Measurements from ENCODE around the gene PPWD1. TPM values are rescaled to one million over a fixed set of nuclear protein-coding genes. Genes with fewer than 3 reads are reported as not detected.

The PPWD1 gene
- total and polyA plus RNA-seq, 2 of the 13 experiments (the other 11 are each of a cell fraction or from before 2014, with no cell fraction given) = 7.4 to 44.3 TPM

DNA sequence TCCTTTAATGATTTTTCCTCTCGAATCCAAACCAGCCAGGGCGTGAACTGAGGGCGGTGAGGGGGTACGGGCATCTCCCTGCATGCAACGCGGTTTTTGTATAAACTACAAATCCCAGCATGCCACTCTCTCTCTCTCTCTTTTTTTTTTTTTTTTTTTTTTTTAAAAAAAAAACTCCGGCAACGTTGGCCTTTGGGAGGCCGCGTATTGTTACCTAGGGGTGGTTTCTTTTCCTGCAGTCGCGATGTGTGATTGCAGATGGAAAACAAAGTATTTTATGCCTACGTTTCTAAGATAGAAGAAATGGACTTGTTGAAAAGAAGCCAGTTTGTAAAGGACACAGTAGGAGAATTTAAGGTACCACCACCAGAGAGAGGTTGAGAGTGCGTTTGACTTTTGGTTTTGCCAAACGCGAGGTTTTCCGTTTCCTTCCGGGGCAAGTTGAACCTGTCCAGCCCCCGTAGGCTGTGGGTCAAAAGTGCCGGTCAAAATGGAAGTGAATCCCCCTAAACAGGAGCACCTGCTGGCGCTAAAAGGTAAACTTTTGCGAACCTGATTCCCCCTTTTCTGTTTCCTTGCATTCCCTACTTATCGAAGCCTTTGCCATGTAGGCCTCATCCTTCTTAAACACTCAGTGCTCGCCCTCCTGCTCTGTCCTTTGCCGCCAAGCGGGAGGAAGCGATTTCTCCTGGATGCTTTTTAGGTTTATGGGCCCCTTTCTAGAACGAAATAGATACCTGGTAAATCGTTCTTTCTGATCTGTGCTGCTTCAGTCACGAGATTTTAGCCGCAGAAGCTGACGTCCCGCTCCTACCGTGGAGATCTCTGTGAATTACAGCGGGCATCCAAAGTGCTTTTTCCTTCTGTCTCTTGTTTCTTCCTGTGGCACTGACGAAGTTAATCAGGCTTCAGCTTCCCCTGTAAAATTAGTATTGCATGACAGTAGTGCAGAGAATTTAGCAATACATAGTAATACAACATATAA lies 61.8 kb downstream of the PPWD1 start, which contains the start of the genes SHLD3 and TRAPPC13 (continued):
- TF ChIP-seq ZBTB42 (CRISPR knock-in tag; IDR thresholded peaks at IDR 0.05) (no peak), ZNF879 (CRISPR knock-in tag; IDR thresholded peaks at IDR 0.05) (no peak), FOXK1 (CRISPR knock-in tag; IDR thresholded peaks at IDR 0.05; ENCODE audit: borderline replicate concordance, low read depth) (peak; percentile 73; the same call in 1 of the 2 replicates), NAIF1 (CRISPR knock-in tag; IDR thresholded peaks at IDR 0.05; ENCODE audit: borderline replicate concordance) (no peak), PTBP1 (IDR thresholded peaks at IDR 0.05; ENCODE audit: low read depth, low read length, poor library complexity, severe bottlenecking) (peak; percentile 75), FOXP1 (IDR thresholded peaks at IDR 0.05) (no peak), FOXP1 (CRISPR knock-in tag; IDR thresholded peaks at IDR 0.05) (peak; percentile 4; the same call in 1 of the 2 replicates), CREM (IDR thresholded peaks at IDR 0.05) (peak; percentile 89), CREM (CRISPR knock-in tag; IDR thresholded peaks at IDR 0.05) (no peak), SMC3 (IDR thresholded peaks at IDR 0.05; ENCODE audit: low read length) (no peak), NPAS2 (CRISPR knock-in tag; IDR thresholded peaks at IDR 0.05; ENCODE audit: borderline replicate concordance) (no peak), ZNF569 (CRISPR knock-in tag; IDR thresholded peaks at IDR 0.05; ENCODE audit: borderline replicate concordance) (no peak), ELF1 (CRISPR knock-in tag; IDR thresholded peaks at IDR 0.05) (peak; percentile 63), TARDBP (CRISPR knock-in tag; IDR thresholded peaks at IDR 0.05) (0 out of 2 replicates have a peak, but pooled peaks have one; percentile 32), ZKSCAN1 (IDR thresholded peaks at IDR 0.05; ENCODE audit: low read length) (no peak), KAT7 (CRISPR knock-in tag; IDR thresholded peaks at IDR 0.05; ENCODE audit: borderline replicate concordance) (0 out of 2 replicates have a peak, but pooled peaks have one; percentile 34), ZNF850 (CRISPR knock-in tag; conservative IDR thresholded peaks at IDR 0.05) (no peak)
- TF ChIP-seq, protein P1, sequence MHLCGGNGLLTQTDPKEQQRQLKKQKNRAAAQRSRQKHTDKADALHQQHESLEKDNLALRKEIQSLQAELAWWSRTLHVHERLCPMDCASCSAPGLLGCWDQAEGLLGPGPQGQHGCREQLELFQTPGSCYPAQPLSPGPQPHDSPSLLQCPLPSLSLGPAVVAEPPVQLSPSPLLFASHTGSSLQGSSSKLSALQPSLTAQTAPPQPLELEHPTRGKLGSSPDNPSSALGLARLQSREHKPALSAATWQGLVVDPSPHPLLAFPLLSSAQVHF (CRISPR knock-in tag; IDR thresholded peaks at IDR 0.05) = no peak
- TF ChIP-seq, protein P2, sequence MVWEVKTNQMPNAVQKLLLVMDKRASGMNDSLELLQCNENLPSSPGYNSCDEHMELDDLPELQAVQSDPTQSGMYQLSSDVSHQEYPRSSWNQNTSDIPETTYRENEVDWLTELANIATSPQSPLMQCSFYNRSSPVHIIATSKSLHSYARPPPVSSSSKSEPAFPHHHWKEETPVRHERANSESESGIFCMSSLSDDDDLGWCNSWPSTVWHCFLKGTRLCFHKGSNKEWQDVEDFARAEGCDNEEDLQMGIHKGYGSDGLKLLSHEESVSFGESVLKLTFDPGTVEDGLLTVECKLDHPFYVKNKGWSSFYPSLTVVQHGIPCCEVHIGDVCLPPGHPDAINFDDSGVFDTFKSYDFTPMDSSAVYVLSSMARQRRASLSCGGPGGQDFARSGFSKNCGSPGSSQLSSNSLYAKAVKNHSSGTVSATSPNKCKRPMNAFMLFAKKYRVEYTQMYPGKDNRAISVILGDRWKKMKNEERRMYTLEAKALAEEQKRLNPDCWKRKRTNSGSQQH (CRISPR knock-in tag; IDR thresholded peaks at IDR 0.05; ENCODE audit: low read depth) = no peak
- TF ChIP-seq, protein P3, sequence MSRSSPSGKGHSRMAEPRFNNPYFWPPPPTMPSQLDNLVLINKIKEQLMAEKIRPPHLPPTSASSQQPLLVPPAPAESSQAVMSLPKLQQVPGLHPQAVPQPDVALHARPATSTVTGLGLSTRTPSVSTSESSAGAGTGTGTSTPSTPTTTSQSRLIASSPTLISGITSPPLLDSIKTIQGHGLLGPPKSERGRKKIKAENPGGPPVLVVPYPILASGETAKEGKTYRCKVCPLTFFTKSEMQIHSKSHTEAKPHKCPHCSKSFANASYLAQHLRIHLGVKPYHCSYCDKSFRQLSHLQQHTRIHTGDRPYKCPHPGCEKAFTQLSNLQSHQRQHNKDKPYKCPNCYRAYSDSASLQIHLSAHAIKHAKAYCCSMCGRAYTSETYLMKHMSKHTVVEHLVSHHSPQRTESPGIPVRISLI (CRISPR knock-in tag; IDR thresholded peaks at IDR 0.05; ENCODE audit: borderline replicate concordance) = peak; percentile 97
- TF ChIP-seq, protein P4, sequence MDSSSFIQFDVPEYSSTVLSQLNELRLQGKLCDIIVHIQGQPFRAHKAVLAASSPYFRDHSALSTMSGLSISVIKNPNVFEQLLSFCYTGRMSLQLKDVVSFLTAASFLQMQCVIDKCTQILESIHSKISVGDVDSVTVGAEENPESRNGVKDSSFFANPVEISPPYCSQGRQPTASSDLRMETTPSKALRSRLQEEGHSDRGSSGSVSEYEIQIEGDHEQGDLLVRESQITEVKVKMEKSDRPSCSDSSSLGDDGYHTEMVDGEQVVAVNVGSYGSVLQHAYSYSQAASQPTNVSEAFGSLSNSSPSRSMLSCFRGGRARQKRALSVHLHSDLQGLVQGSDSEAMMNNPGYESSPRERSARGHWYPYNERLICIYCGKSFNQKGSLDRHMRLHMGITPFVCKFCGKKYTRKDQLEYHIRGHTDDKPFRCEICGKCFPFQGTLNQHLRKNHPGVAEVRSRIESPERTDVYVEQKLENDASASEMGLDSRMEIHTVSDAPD (CRISPR knock-in tag; IDR thresholded peaks at IDR 0.05) = no peak

Measured in HepG2 (cell line).